HG03045 (cell line): ENCODE measurements around the gene RASSF8.

ENCODE experiments used
- ATAC-seq: cut with Tn5 transposase; IDR thresholded peaks from one replicate; pipeline ENCODE4 v1.9.1; 2021; ENCODE audit warnings: mild to moderate bottlenecking, moderate library complexity; ENCODE audit not compliant: unreplicated experiment

Gene RASSF8

DNA sequence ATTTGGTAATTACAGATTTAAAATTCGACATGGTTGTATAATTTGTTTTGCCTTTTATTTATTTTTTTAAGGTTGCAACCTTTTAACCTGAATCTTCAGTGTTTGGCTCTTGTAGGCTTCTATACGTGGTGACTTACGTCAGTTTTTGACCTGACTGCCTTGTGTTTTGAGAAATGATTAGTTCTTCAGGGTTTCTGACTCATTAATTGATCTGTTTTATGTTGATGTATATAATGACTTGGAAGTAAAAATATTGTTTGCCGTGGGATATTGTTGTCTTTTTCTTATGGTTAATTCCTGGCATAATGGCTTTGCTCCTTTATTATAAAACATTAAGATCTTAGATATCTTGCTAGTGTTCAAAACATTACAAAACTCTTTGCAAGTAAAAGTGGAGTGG lies 2.5 kb downstream of the RASSF8 start:
- no peak for ATAC-seq

DNA sequence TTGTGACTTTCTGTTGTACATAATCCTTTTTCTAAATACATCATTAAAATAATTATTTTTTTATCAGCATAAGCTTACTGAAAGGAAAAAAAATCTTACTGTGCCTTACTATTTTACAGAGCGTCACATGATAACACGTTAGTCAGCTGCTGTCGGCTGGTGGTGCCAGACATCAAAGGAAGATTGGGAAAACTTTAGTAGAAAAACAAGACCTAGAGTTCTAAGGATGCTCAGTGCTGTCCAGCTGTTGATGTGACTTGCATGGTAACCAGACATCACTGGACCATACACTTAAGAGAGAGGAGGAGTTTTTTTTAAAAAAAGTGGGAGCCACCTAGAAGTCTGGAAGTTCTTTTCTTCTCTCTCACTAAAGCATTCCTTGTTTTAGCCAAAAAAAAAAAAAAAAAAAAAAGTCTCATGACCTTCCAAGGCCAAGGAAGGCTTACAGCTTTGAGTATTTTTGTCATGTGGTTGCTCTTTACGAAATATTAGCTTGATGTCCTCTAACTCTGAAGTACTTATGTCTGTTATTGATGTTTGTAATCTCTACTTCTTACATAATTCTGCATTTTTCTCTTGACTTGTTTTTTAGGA lies 4.5 kb downstream of the RASSF8 start:
- ATAC-seq, result no peak

- no peak for ATAC-seq
Measured at GRCh38 chr12:25965682-25966081, 7.2 kb downstream of the RASSF8 start.

DNA sequence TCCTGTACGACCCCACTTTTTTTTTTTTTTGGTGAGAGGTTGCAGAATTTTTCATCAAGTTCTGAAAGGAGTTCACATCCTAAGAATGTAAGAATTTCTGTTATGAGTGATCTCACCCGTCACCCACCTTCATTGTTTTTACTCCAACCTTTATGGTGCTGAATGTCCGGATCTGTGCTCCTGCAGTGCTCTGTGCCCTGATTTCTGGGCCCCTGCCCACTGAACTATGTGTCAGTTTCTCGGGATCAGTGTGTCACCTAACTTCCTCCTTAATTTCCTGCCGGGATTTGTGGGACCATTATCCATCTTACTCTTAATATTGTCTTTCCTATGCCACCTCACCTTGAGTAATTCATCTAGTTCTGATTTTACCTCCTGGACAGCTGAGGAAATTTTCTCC lies 11.6 kb downstream of the RASSF8 start:
- no peak for ATAC-seq

DNA sequence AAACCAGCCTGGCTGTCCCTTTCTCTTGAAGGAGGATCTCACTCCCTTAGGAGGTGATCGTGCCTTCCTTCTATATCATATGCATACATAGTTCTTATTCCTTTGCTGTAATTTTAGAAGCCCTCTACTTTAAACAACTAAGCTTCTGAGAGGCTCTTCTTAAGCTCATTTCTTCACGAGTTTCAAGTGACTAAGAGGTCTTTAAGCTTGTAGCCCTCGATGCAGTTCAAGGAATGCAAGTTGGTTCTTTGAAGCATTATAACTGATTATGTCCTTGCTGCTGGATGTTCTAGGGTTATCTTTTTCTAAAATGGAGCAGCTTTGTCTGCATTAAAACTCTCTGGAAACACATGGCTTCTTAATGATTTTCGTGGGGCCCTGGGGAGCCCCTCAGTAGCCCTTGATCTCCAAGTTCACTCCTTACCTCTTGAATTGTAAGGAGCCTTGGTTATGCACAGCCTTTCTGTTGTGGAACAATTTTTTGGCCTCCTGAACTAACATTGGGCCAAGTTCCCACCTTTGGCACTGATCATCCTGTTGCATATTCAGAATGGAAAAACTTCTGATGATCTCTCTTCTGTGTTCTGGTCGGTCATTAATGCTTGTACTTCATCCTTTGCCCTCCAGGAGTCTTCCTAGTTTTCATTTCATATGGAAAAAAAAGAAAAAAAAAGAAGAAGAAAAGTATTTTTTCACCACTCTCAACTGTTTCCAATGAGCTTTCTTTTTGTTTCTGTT lies 12.6 kb downstream of the RASSF8 start:
- no peak for ATAC-seq

DNA sequence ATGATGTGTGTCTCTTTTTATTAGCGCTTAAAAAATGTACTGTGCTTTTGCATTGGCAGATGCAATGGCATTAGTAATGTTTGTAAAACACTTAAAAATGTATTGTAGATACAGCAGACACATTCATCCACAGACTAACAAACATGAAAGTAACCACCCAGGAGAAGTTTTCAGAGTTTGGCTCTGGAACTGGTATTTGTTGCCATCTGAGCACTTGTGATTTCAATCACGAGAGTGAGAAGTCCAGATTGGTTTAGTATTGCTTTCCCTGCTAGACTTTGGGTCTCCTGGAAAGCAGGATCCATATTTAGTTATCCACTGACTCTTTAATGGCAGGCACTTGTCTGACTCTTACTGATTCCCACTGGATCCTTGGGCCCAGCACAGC lies 13.2 kb downstream of the RASSF8 start:
- ATAC-seq, result no peak

DNA sequence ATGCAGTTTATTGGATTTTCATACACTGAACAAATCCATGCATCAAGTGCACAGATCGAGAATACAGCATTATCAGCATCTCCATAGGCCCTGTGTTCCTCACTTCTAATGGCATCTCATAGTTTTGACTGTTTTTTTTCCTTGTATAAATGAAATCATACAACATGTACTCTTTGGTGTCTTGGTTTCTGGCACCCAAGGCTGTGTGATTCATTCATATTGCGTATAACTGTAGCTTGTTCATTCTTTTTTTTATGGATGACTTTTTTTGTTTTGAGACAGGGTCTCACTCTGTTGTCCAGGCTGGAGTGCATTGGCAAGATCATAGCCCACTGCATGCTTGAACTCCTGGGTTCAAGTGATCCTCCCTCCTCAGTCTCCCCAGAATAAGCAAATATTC lies 14.3 kb downstream of the RASSF8 start:
- ATAC-seq, result no peak

GRCh38 chr12:25975179-25975578 lies 16.7 kb downstream of the RASSF8 start:
- no peak for ATAC-seq

- ATAC-seq, result no peak
Measured at GRCh38 chr12:25975682-25976081, 17.2 kb downstream of the RASSF8 start.

GRCh38 chr12:25976289-25976688 lies 17.8 kb downstream of the RASSF8 start:
- ATAC-seq, result no peak

DNA sequence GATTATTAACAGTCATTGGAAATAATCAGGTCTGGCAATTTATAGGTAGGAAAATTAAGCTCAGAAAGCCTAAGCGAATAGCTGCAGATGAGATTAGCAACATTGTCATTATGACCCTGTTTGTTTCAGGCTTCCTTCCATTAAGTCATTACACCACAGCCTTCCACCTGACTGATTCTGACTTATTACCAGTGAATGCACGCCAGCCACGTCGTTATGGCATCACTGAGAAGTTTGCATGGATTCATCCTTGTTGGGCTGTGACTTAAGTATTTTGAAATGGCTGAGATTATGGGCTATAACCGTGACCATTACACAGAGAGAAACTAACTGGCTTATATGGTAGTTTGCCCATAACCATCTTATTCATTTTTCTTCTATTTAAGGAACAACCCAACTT lies 18.6 kb downstream of the RASSF8 start:
- no peak for ATAC-seq

DNA sequence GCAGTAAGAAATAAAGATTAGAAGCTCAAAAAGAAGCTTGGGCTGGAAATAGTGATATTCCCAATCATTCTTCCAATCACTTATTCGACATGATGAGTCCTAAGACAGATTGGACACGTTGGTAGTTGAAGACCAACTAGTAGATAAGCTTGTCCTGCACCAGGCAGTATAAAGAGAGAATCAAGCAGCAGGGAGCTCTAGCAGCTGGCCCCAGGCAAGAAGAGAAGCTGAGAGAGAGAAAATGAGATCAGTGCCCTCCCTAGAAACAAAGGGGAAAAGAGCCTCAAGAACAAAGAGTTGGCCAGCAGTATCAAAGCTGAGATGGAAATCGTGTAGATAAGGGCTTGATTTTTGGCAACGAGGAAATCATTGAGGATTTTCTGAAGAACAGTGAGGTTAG lies 20.6 kb downstream of the RASSF8 start:
- no peak for ATAC-seq

DNA sequence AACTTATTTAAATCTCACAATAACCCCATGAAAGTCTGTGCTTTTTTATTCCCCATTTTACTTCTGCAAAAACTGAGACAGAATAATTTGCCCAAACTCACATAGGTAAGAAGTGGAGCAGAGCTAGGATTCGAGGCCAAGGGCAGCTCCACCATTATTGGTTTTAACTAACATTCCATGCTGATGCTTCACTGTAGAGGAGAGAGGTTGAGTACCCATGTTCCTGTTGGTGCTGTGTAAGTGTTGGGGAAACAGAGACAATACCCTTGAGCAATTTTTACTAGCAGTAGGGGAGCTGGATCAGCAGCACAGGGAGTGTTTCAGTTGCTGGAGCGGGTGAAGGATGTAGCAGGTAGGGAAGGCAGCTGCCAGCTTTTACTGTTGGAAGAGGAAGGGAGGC lies 21.1 kb downstream of the RASSF8 start:
- ATAC-seq, result no peak

DNA sequence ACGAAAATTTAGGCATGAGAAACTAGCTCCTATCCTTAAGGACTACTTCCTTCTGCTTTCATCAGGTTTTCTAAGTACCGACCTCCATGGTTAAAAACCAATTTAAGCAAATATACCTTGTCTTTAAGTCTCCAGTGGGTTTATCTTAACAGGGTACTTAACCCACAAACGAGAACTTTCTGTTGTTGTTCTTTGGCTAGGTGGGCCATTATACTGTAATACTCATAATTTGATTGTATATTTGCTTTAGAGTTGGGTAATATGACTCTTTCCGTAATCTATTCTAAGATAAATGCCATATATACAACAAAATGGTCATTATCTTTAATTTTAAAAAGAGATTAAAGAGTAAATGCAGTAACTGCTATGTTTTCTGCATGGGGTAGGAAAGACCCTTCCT lies 21.6 kb downstream of the RASSF8 start:
- ATAC-seq, result no peak

- no peak for ATAC-seq
Measured at GRCh38 chr12:25981597-25981996, 23.1 kb downstream of the RASSF8 start.

DNA sequence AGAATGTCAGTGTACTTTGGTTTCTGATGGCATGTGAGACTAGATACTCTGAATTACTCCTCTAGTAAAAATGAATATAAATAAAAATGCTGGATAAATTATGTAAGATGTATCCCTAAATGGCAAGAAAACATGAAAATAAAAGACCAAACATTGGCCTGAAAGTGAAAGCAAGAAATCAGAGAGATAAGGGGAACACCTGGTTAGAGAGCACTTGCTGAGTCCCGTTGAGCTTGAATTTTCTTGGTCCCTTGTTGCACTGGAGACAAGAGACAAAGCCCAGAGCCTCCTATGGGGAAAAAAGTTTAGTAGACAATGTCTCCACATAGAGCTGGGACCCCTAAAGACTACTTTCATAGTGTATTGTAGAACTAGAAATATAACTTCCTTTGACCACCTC lies 23.9 kb downstream of the RASSF8 start:
- ATAC-seq, result no peak

DNA sequence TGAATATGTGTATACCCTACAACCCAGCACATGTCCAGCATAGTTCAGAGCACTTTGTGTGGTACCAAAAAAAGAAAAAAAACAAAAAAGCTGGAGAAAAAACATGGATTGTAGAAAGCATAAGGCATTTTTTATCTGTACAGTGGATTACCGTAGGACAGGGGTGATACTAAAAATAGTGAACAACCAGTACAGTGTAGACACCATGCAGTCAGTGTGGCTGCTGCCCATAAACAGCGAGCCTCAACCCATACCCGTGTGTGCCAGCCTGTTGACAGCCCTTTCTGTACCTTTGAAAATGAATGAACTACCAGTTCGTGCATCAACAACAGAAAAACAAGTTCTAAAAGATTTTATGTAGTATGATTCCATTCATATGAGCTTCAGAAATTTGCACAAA lies 25.1 kb downstream of the RASSF8 start:
- ATAC-seq, result no peak

- ATAC-seq, result no peak
Measured at GRCh38 chr12:25984759-25985158, 26.3 kb downstream of the RASSF8 start.

DNA sequence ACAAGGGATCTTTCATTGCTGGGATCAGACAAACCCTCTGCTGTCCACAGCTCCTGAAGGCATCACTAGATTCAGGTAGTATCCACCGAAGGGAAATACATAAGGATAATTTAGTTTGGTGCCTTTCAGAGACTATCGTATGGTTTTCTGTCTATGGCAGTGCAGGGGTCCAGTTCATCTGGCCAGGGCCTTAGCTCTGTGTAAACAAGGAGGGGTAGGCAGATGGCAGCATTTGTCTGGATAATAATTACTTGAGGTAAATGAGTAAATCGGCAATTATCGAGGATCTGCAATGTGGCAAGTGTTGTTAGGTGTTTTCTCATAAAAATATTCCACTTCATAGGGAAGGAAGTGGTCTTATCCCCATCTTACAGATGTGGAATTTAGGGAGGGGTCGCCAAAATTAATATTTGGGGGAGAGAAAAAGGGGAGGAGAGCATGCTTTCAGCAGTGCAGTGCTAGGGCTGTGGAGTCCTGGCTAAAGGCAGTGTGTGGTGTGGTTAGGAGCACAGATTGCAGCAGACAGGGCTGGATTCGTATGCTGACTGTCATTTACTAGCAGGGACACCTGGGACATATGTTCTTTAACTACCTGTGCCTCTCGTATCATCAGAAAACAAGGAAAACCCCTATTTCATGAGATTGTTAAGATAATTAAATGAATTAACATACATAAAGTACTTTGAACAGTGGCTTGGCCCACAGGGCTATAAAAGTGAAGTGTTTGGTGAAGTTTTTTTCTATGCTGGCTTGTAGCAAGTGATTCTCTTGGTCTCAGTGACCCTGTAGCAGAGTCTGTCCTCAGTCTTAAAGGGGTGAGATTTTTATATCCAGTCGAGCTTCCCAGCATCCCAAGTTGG lies 27.1 kb downstream of the RASSF8 start:
- no peak for ATAC-seq

DNA sequence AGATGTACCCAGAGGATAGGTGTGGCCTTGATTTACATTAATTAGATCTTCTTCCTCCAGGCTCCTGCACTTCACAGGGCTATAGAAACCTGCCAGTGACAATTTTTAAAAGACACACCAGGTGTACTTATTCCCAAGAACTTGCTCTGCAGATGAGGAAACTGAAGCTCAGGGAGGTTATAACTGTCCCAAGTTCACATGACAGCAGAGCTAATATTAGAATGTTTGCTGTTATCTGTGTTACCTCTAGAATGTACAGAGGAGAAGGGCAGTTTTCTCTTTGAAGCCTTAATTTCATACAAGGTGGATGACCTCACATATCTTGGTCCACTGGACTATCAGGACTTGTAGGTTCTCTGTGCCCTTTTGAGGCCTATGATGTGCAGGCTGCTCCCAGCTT lies 27.7 kb downstream of the RASSF8 start:
- ATAC-seq, result no peak

GRCh38 chr12:25988505-25988904 lies 30.0 kb downstream of the RASSF8 start:
- ATAC-seq, result no peak

- ATAC-seq, result no peak
Measured at GRCh38 chr12:25990495-25990894, 32.0 kb downstream of the RASSF8 start.
